Gastrocnemius medialis (tissue), 4 donors: ENCODE results near the gene RIMBP2. TPM values are rescaled to one million over a fixed set of nuclear protein-coding genes. Genes with fewer than 3 reads are reported as not detected.

Experiments
- ATAC-seq, 2 donors: fragments of 150-250 bp; one replicate each; pipeline ENCODE4 v1.9.1; 2016
- DNase-seq, 2 donors: peaks; one replicate each; pipeline ENCODE4 v3.0.0-alpha.2; 2019
- H3K27ac ChIP-seq, 4 donors: fragments of 200-600 bp; sonication (generic); 1 replicate in 1 of 4; 2 replicates in 3 of 4; pipeline ENCODE4 v1.5.1; 2016 to 2018; ENCODE audit warnings: mild to moderate bottlenecking in 2 of 4, moderate library complexity in 1 of 4
- H3K27me3 ChIP-seq, 3 donors: fragments of 200-600 bp; sonication (generic) in 2 of 3; 1 replicate in 1 of 3; 2 replicates in 2 of 3; pipeline versions ENCODE4 v1.5.1 to v1.6.0; 2016 to 2019; ENCODE audit warnings: mild to moderate bottlenecking in 1 of 3, moderate library complexity in 1 of 3
- H3K36me3 ChIP-seq, 2 donors: fragments of 200-600 bp; sonication (generic) in 1 of 2; one replicate each; pipeline ENCODE4 v1.5.1; 2017 to 2018
- H3K4me1 ChIP-seq, 2 donors: fragments of 200-600 bp; sonication (generic) in 1 of 2; one replicate each; pipeline ENCODE4 v1.5.1; 2016 to 2017; ENCODE audit warnings: mild to moderate bottlenecking in 2 of 2
- H3K4me3 ChIP-seq, 4 donors: fragments of 200-600 bp; sonication (generic) in 3 of 4; 1 replicate in 1 of 4; 2 replicates in 3 of 4; pipeline ENCODE4 v1.5.1; 2016 to 2019; ENCODE audit warnings: mild to moderate bottlenecking in 2 of 4
- H3K9me3 ChIP-seq, 3 donors: fragments of 200-600 bp; sonication (generic) in 2 of 3; 1 replicate in 1 of 3; 2 replicates in 2 of 3; pipeline ENCODE4 v1.5.1; 2016 to 2019
- POLR2A ChIP-seq, 2 donors: fragments of 450-650 bp; IDR thresholded peaks; one replicate each; pipeline ENCODE4 v1.6.1; 2017; ENCODE audit warnings: antibody characterized with exemption in 2 of 2, mild to moderate bottlenecking in 2 of 2, moderate library complexity in 2 of 2
- in situ Hi-C, 4 donors: fragments of 200-750 bp; cut with MboI; loops; one replicate each; pipeline versions ENCODE4 v1.15.0 to v1.8.0; 2017; ENCODE audit warnings: low sequenced_read_pairs in 4 of 4
- intact Hi-C: fragments of 100-400 bp; cut with DNase I; formaldehyde crosslinking; loops from one replicate; pipeline ENCODE4 v1.15.1; 2023; ENCODE audit warnings: low total_unique reads
- total RNA-seq, 4 donors: library from RNA; depleted of rRNA; stranded (reverse); fragments of >200 nt; gene quantifications; one replicate each; pipeline versions ENCODE4 v1.1.0 to v1.2.3, GENCODE V29; 2016
- TF ChIP-seq, protein P1 (sequence below), 5 experiments: fragments of 450-650 bp in 3 of 5; fragments of 200-600 bp in 2 of 5; sonication (generic) in 2 of 5; IDR thresholded peaks in 4 of 5; conservative IDR thresholded peaks in 1 of 5; 1 replicate in 4 of 5; 2 replicates in 1 of 5; pipeline ENCODE4 v1.5.1; 2016 to 2019; ENCODE audit warnings: antibody characterized with exemption in 5 of 5, mild to moderate bottlenecking in 3 of 5, moderate library complexity in 3 of 5

RIMBP2 gene
- total RNA-seq, 4 donors from 2014 or later: 0.76 to 2.2 (median 1.2) TPM; not detected in 1

DNA sequence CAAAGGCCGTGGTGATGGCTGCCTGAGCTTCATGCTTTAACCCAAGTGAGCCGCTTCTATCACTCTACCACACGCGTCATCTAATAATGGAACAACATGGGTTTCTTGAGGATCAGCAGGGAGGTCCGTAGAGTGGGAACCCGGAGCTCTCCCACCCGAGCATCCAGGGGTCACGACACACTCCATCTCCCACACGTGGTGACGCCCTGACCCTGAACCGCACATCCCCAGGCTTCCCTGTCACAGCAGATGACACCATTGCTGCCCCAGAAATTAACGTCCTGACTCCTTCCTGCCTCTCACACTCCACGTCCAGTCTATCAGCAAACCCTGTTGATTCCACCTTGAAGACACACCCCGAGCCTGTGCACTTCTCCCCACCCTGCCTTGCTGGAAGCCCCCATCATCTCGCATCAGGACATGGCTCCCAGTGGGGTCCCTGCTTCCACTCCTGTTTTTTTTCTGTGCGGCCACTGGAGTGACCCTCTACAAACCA, 215.2 kb downstream of the RIMBP2 start:
- Histone ChIP-seq H3K4me1 (no peaks in the 10 kb centered on the region), H3K4me3 (no peak overlapping the region), H3K36me3 (no peaks in the 10 kb centered on the region), H3K9me3 (no peaks in the 10 kb centered on the region), H3K27ac (no peak overlapping the region), H3K27me3 (no peaks in the 10 kb centered on the region)
- no peak for TF ChIP-seq POLR2A (IDR thresholded peaks at IDR 0.05)
- TF ChIP-seq, protein P1, sequence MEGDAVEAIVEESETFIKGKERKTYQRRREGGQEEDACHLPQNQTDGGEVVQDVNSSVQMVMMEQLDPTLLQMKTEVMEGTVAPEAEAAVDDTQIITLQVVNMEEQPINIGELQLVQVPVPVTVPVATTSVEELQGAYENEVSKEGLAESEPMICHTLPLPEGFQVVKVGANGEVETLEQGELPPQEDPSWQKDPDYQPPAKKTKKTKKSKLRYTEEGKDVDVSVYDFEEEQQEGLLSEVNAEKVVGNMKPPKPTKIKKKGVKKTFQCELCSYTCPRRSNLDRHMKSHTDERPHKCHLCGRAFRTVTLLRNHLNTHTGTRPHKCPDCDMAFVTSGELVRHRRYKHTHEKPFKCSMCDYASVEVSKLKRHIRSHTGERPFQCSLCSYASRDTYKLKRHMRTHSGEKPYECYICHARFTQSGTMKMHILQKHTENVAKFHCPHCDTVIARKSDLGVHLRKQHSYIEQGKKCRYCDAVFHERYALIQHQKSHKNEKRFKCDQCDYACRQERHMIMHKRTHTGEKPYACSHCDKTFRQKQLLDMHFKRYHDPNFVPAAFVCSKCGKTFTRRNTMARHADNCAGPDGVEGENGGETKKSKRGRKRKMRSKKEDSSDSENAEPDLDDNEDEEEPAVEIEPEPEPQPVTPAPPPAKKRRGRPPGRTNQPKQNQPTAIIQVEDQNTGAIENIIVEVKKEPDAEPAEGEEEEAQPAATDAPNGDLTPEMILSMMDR (IDR thresholded peaks at IDR 0.05 in 4 of 5, conservative IDR thresholded peaks at IDR 0.05 in 1 of 5): no peak
- in situ Hi-C loops (no loop called here), intact Hi-C loops (no loop called here)
- DNase-seq (no peak), ATAC-seq (no peak)

DNA sequence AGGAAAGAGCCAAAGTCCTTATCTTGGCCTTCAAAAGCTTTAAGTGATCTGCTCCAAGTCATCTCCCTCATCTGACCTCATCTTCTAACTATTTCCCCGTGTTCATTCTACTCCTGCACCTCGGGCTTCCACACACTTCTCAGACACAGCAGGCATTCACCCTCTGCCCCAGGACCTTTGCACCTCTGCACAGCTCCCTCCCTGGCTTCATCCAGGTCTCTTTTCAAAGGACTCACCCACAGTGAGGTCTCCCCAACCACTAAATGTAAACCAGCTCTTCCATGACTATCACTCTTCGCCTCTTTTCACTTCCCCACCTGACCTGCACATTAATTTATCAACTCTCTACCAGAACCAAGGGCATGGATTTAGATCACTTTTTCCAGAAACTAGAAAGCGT, 216.6 kb downstream of the RIMBP2 start:
- intact Hi-C loops (no loop called here), in situ Hi-C loops (no loop called here)
- Histone ChIP-seq H3K4me3 (no peak overlapping the region), H3K27me3 (no peaks in the 10 kb centered on the region), H3K27ac (no peak overlapping the region), H3K9me3 (no peaks in the 10 kb centered on the region), H3K4me1 (no peaks in the 10 kb centered on the region), H3K36me3 (no peaks in the 10 kb centered on the region)
- TF ChIP-seq, protein P1 (IDR thresholded peaks at IDR 0.05 in 4 of 5, conservative IDR thresholded peaks at IDR 0.05 in 1 of 5): no peak
- TF ChIP-seq POLR2A (IDR thresholded peaks at IDR 0.05): no peak
- DNase-seq (no peak), ATAC-seq (no peak)

GRCh38 chr12:130498589-130499385, 217.3 kb downstream of the RIMBP2 start:
- intact Hi-C loops (no loop called here), in situ Hi-C loops (no loop called here)
- no peak for TF ChIP-seq POLR2A (IDR thresholded peaks at IDR 0.05)
- TF ChIP-seq, protein P1 (IDR thresholded peaks at IDR 0.05 in 4 of 5, conservative IDR thresholded peaks at IDR 0.05 in 1 of 5): no peak
- Histone ChIP-seq H3K27ac (no peak overlapping the region), H3K4me3 (no peak overlapping the region), H3K36me3 (no peaks in the 10 kb centered on the region), H3K9me3 (no peaks in the 10 kb centered on the region), H3K4me1 (no peaks in the 10 kb centered on the region), H3K27me3 (no peaks in the 10 kb centered on the region)
- no peak for ATAC-seq
- no peak for DNase-seq

- TF ChIP-seq, protein P1 (IDR thresholded peaks at IDR 0.05 in 4 of 5, conservative IDR thresholded peaks at IDR 0.05 in 1 of 5): no peak
- TF ChIP-seq POLR2A (IDR thresholded peaks at IDR 0.05): no peak
- no peaks in the 10 kb centered on the region for H3K36me3 ChIP-seq
- in situ Hi-C loops (no loop called here), intact Hi-C loops (no loop called here)
- H3K4me3 ChIP-seq: no peak overlapping the region
- DNase-seq (no peak), ATAC-seq (no peak)
- no peaks in the 10 kb centered on the region for H3K9me3 ChIP-seq
- no peaks in the 10 kb centered on the region for H3K4me1 ChIP-seq
- no peaks in the 10 kb centered on the region for H3K27me3 ChIP-seq
- no peak overlapping the region for H3K27ac ChIP-seq
These were observed 218.1 kb downstream of the RIMBP2 start for GRCh38 chr12:130497991-130498390.
